GM19099 (cell line): ENCODE data around the gene TWIST1.

ENCODE experiments used
- POLR2A ChIP-seq: IDR thresholded peaks from 3 replicates; pipeline ENCODE4 v1.6.1; 2011; ENCODE audit warnings: low read depth; ENCODE audit not compliant: insufficient read length; ENCODE audit errors: extremely low read depth

TWIST1 gene

DNA sequence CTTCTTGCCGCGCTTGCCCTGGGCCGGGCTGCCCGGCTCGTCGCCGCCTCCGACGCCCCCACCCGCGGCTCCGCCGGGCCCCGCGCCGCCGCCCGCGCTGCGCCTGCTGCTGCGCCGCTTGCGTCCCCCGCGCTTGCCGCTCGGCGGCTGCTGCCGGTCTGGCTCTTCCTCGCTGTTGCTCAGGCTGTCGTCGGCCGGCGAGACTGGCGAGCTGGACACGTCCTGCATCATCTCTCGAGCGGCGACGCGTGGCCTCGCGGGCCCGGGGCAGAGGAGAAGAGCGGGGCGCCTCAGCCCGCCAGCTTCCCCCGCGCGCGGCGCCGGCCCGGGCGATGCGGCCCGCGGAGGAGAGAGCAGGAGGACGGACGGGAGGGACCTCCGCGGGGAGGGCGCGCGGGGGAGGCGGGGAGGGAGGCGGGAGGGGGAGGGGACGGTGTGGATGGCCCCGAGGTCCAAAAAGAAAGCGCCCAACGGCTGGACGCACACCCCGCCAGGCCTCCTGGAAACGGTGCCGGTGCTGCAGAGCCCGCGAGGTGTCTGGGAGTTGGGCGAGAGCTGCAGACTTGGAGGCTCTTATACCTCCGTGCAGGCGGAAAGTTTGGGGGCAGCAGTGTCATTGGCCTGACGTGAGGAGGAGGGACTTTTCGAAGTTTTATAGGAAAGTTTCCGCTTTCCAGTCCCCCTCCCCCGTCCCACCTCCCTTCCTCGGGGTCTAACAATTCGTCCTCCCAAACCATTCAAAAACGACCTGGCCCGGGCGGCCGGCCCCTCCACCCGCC, at the start of gene TWIST1:
Gene TWIST1 (minus strand): TSS at position 546 of the 779 bp plus-strand sequence. CDS start 315 bp downstream, at position 231.
- TF ChIP-seq POLR2A = no peak

DNA sequence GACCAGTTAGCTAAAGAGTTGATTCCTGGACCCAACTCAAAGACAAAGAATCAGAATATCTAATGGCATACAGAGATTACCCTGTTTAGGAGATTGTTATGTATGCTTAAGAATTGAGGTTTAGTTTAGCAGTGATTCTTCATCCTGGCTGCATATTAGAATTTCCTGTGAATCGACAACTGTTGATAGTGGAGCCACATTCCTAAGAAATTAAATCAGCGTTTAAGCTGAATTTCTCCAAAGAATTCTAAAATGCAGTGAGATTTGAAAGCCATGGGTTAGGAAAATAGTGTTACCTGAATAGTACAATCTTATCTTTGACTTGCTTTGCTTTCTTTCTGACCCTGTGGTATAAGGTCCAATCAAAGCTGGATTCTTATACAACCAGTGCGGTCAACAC, 44.2 kb upstream of the TWIST1 start:
- TF ChIP-seq POLR2A = no peak

DNA sequence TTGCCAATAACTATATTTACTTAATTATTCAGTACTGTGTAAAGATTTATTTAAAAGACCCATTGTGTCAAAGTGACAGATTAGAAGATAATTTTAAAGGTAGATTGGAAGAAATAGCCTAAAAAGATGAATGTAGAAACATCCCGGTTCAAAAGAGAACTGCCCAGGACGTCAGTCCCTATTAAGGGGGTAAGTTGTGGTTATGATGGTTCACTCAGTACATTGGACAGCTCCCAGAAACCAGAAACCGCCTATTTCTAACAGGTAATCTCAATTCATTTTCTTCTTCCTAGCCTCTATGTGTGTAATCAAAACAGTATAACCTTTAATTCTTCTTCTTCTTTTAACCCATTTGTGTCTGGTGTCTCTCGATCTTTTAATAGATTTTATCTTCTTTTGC, 29.3 kb upstream of the TWIST1 start:
- no peak for TF ChIP-seq POLR2A

DNA sequence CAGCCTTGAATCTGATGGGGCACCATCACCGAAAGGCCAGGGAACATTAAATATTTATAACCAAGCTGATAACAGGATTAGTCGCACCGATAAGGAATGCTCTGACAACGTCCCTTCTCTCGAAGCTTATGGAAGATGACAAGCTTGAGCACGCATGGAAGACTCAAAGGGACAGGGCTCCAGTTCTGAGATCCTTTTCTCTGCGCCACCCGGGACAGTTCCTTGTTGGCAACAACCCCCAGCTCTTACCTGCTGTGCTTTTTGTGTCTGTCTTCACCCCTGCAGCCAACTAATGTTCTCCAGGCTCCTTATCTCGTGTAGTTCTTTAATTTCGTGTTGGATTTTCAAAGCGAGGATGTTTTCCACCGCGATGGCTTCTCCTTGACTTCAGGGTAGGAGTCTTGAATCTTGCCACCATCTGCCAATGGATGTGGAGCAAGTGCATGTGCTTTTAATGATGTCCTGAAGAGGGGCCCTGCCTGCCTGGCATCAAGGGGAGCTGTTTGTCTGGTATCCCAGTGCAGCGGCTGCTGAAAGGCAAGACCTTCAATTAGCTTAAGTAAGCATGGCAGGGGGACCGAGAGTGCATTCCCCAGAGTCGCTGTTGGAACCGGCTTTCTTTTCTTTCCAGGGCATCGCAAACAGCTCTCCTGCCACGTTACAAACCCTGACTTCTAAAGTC, 28.1 kb upstream of the TWIST1 start:
- no peak for TF ChIP-seq POLR2A

DNA sequence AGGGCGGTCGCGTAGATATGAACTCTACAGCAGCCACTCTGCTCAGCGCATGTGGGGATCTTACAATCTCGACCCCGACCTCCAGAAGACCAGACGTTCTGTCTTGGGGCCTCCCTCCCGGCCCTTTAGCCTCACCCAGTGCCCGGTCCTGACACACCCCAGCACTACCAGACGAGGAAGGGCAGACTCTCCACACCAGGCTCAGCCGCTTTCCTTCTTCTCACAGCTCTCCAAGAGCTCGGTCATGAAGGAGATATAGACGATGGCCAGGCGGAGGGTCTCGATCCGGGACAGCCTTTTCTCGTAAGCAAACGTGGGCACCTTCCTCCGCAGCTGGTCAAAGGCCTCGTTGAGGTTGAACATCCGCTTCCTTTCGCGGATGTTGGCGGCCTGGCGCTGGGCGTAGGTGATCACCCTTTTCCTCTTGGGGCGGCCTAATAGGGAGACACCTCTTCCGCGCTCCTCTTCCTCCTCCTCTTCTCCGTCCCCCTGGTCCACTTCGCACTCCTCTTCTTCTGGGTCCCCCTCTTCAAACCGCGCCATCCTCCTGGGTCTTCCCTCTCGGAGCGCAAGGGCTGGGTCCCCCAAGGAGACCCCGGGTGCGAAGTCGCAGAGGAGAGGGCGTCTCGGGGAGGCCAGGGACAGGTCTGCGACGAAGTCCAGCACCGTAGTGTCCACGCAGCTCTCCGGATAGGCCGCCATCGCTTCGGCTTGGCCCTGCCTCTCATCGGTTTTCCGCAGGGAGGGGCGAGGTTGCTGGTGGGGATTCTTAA, 27.4 kb upstream of the TWIST1 start, which contains the start of gene FERD3L:
Gene FERD3L (minus strand): TSS at position 761 of the 773 bp plus-strand sequence. CDS start 59 bp downstream, at position 702.
- TF ChIP-seq POLR2A = no peak

DNA sequence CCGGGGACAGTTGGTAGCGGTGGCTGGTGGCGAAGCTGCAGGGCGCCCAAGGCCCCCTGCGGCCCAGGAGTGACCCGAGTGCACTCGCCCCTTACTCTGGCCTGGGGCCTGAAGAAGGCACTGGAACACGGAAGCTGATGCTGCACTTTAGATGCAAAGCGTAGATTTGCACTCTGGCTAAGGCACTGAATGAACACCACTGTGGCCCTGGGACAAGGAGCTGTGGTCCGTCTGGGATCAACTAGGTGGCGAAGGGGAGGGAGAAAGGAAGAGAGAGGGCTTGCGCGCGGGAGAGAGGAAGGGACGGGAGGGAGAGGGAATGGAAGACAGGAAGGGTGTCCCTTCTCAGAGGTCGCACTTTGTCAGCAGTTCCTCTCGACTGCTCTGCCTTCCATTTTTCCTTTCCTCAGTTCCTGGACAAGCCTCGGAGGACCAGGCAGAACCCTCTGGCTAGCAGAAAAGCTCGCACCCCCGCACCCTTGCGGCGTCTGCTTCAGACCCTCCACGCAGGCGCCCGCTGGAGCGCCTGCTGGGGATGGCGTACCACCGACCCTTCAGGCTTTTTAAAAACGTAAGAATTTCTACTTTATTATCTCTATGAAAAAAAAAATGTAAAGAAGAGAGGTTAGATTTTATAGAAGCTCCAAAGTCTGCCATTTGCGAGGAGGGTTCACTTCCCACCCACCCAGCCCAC, 26.6 kb upstream of the TWIST1 start:
- TF ChIP-seq POLR2A = no peak

DNA sequence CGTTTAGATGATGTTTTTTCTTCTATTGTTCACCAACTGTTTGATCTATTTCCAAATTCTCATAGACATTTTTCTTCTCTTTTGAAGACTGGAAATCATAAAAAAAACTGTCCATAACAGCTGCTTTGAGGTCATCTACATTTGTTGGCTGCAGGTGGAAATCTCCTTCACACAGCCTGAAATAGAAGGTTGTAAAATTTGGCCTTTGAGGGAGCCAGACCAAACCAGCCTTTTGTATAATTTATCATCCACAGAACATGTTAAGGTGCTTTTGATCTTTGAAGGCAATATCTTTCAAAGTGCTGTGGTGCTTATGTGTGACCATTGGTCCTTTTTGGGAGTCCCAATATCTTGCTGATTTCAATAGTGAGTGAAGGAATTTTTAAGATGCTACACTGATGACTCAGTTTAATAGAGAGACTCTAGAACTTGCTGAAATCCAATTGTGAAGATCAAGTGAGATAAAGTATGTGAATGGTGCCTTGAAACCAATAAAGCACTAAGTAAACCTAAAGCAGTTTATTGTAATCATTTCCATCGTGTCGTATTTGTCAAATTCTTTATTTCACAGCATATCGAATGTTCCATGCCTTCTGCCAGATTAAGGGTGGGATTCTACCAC, 22.4 kb upstream of the TWIST1 start:
- TF ChIP-seq POLR2A = no peak

DNA sequence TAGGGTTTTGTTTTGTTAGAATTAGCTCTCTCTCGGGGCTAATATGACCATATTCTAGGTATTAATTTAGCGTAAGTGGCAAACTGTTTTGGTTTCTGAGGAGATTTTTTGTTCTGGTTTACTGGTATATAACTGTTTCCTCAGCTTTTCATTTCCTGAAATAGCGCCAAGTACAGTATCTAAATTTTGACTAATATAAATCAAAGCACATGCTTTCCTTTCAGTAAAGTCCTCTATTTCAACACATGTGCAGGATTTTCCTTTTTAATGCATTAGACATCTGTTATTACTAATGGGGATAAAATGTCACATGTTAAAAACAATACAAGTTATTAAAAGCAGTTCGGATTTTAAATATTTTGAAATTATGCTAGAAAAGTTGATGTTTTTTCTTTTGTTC, 16.4 kb upstream of the TWIST1 start:
- TF ChIP-seq POLR2A = no peak

DNA sequence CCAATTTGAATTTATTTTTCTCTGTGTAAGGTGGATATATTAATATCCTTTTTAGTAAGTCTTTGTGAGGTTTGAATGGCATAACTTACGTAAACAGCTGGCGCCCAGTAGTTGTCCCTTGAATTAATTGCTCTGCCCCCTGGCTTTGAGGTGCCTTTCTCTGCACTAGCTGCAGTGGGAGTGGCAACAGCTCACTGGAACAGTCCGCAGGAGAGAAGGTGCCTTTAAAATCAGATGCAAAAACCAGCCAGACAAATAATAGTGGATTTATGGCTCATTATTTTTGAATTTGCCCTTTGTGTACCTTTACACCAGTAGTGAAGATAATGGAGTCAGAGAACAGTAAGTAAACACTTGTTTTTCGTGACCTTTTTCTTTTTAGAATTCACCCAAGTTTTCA, 16.0 kb upstream of the TWIST1 start:
- no peak for TF ChIP-seq POLR2A

DNA sequence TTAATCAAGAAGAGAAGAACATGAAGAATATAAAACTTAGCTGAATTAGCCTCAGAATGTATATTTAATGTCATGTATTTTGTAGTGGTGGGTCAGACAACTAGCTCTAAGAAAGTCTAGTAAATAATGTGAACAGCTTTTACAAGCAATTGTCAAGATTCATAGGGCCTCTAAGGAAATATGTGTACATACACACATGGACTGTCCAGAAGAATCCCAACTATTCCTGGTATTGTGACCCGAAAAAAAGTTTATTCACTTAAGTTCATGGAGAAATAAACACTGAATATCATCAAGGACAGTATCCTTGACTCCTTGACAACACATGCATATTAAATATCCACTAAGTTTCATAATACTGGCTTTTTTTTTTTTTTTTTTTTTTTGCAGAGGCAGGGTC, 11.4 kb upstream of the TWIST1 start:
- no peak for TF ChIP-seq POLR2A

DNA sequence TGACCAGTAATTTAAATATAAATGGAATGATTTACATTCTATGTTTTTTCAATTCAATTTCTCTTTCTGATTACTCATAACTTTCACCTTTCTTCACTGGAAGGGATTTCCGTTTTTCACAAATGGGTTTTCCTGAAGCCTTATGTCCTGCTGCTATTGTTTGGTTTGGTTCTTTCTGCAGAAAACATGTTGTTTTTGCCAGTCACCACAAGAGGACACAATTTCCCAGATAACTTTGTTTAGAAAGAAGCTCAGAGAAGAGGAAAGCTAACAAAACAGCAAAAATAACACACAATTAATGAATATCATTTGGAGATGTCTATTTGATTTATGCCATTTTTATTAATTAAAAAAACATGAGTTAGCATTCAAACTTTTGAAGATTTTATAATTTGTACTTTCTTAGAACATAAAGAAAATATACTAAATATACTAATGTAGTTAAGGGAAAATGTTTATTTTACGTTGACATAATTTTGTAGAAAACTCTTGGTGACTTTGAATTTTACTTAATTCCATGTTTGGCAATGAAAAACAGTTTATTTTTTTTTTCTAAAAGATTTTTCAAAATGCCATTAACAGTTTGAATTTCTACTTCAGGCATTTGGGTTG, 4.6 kb upstream of the TWIST1 start:
- TF ChIP-seq POLR2A = no peak

DNA sequence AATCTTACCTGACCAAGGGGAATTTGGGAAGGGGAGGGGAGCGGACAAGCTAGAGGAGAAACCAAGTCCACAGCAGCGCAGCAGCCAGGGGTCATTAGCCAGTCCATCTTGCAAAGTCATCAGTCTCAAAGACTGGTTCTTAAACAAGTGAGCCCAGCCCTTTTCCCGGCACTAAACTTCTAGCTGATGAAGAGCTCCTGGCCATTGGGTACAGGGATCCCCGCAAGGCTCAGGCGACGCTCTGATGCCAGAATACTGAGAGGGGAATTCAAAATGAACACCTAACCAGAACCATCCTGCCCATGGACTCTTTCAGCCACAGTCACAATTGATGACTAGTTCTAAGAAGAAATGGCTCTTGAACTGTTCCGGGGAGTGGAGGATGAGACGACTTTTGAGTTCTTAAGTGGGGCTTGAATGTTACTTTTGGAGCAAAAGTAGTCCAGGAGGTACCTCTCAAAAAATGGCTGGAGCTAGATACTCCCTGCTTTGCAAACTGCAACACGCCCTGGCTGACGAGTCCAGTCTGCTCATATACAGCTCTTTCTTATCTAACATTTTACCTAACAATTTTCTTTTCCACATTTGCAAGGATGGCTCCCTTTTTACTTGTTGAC, 2.5 kb upstream of the TWIST1 start:
- no peak for TF ChIP-seq POLR2A

DNA sequence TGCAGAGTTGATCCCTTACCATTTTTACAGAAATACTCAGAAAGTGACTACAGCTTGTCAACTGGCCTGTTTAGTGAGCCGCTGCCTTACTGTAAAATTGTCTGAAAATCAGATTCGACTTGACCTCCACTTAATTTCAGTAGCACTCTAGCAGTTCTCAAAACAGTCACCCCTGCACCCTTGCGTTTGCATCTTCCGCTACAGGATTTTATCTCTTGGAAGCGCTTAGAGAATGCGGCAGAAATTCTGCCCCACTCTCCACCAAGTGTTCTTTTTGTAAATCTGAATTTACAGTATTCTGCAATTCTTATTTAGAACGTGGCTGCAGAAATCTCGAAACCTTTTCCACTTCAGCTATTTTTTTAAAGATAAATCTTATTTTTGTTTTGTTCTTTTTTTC, 1.9 kb upstream of the TWIST1 start:
- TF ChIP-seq POLR2A = no peak

DNA sequence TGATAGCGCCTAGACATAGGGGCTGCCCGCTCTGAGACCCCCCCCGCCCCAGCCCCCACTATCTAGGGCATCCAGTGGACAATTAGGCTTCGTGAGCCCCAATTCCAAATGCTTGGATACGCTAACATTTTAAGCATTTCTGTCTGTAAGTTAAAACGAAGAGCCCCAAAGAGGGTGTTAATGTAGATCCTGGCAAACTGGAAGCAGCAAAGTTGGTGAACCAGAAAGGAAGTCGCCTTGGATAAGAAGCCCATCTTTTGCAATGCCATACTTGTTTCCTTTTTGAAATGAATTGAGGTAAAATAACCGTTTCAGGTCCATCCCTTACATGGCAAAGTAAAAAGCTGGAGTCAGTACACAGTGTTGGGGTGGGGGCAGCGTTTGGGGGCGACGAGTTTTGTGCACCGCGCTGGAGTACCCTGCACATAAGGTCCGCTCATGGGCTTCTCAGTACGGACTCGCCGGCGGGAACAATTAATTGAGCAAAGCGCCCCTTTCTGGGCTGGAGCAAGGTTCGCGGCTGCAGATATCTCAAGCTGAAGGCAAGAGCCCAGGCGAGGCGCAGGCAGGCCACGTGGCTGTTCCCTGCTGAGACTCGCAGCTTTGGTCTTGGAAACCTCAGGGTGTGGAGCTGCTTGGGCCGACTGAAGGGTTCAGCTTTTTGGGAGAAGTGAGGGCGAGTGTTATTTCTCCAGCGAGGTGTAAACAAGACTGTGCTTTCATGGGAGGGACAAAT, 1.4 kb upstream of the TWIST1 start:
- TF ChIP-seq POLR2A = no peak
